ENCODE results near the gene ADAMTS7. TPM values are rescaled to one million over a fixed set of nuclear protein-coding genes. Genes with fewer than 3 reads are reported as not detected.

ADAMTS7 gene
- total and polyA plus RNA-seq, 2 of the 8 experiments (the other 6 are each of a cell fraction or from before 2014, with no cell fraction given): 27.9 to 45.2 TPM

DNA sequence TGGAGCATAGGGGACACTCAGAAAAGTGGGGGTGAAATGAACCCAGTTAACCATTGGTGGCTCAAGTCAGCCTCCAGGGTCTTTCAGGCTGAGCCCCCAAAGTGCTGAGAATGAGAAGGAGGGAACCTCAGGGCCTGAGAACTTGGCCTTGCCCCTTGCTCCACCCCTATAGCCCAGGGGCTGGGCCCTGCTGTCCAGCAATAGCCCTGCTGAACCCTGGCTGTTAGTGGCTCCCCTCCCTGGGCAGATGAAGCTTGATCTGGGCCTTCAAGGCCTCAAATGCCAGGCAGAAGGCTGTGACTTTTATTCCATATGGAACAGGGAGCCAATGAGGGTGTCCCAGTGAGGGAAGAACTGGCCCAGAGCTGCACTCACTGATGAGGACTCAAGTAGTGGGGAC lies 16.2 kb downstream of the ADAMTS7 start:
- no peaks in the 10 kb centered on the region; the same call in 1 of the 2 replicates for H3K79me1 ChIP-seq (ENCODE audit: low read depth, low read length)
- no peaks in the 10 kb centered on the region for H3K27me3 ChIP-seq (replicated peaks in 1 of 4; ENCODE audit: control insufficient read depth in 3 of 4, extremely low read depth in 1 of 4, insufficient read depth in 3 of 4, low read length in 3 of 4)
- H2AK5ac ChIP-seq (ENCODE audit: low read depth, low read length): no peak overlapping the region
- H2BK120ac ChIP-seq (replicated peaks; ENCODE audit: low read depth, low read length): no peak overlapping the region
- H2BK12ac ChIP-seq (ENCODE audit: low read depth, low read length): no peak overlapping the region
- H2AFZ ChIP-seq (ENCODE audit: low read length): no peak overlapping the region
- DNase-seq (ENCODE audit: low read depth in 1 of 2, low spot score in 2 of 2): no peak
- no peak overlapping the region; the same call in 1 of the 2 replicates for H4K8ac ChIP-seq (ENCODE audit: extremely low read depth, insufficient read depth, low read length)
- H3K27ac ChIP-seq (ENCODE audit: low read depth, low read length): no peak overlapping the region
- no peak overlapping the region for H3K4me3 ChIP-seq (ENCODE audit: extremely low read depth in 1 of 4, insufficient read depth in 2 of 4, low read depth in 3 of 4, low read length in 4 of 4)
- no peak overlapping the region for H4K5ac ChIP-seq (ENCODE audit: insufficient read length, low read depth, low read length)
- peaks cover 0 to 8% of the 10 kb centered on the region in 2 experiments for H4K20me1 ChIP-seq (replicated peaks in 1 of 2; ENCODE audit: control insufficient read depth in 1 of 2, insufficient read depth in 2 of 2, low read length in 2 of 2)
- H2BK15ac ChIP-seq (ENCODE audit: low read length): no peak overlapping the region
- no peaks in the 10 kb centered on the region for H3K23me2 ChIP-seq (ENCODE audit: low read depth, low read length)
- FAIRE-seq: no peak
- no peak overlapping the region for H3K56ac ChIP-seq (replicated peaks; ENCODE audit: insufficient read length, low read depth, low read length)
- H3K9me3 ChIP-seq (ENCODE audit: insufficient read depth in 2 of 2, low read depth in 1 of 2, low read length in 1 of 2): no peaks in the 10 kb centered on the region
- H3K79me2 ChIP-seq (ENCODE audit: control insufficient read depth in 1 of 2, insufficient read depth in 2 of 2, low read length in 2 of 2): no peaks in the 10 kb centered on the region
- POLR2A ChIA-PET (ENCODE audit: partially characterized antibody): no interaction called here
- no peaks in the 10 kb centered on the region for H3K4me1 ChIP-seq (replicated peaks in 1 of 4; ENCODE audit: control insufficient read depth in 3 of 4, insufficient read depth in 4 of 4, low read length in 3 of 4)
- peaks cover 2 to 14% (median 9%) of the 10 kb centered on the region in 4 experiments; a peak in 7 of 8 replicates for H3K36me3 ChIP-seq (ENCODE audit: control insufficient read depth in 2 of 4, insufficient read depth in 4 of 4, low read length in 3 of 4)
- no peak overlapping the region for H2BK20ac ChIP-seq (ENCODE audit: low read length)
- H3K14ac ChIP-seq (ENCODE audit: insufficient read length): no peak overlapping the region
- H3K4me2 ChIP-seq (ENCODE audit: insufficient read depth in 1 of 2, low read depth in 2 of 2, low read length in 2 of 2): no peak overlapping the region
- H4K91ac ChIP-seq (replicated peaks; ENCODE audit: insufficient read length, low read length): no peak overlapping the region
- H2BK5ac ChIP-seq (ENCODE audit: low read depth, low read length): no peak overlapping the region
- CTCF ChIA-PET (ENCODE audit: partially characterized antibody): interaction anchor here (0.8 to 2.3 kb wide), 3 partner anchors 9 to 13 kb away, joined by 3 to 20 read pairs (median 5); no protein-coding TSS in a partner anchor
- H3K23ac ChIP-seq (ENCODE audit: insufficient read length): no peak overlapping the region
- no peak overlapping the region for H3K18ac ChIP-seq (ENCODE audit: extremely low read depth, low read length)
- H3K4ac ChIP-seq (replicated peaks; ENCODE audit: insufficient read length, low read depth, low read length): no peak overlapping the region
- no peak for TF ChIP-seq SIRT6 (IDR thresholded peaks at IDR 0.05; ENCODE audit: low read length)
- TF ChIP-seq CBX5 (IDR thresholded peaks at IDR 0.05; ENCODE audit: low read depth, low read length): no peak
- no peak for TF ChIP-seq CHD2 (IDR thresholded peaks at IDR 0.05; ENCODE audit: low read length)
- TF ChIP-seq EGR1 (IDR thresholded peaks at IDR 0.05; ENCODE audit: borderline replicate concordance, low read depth, low read length): no peak
- TF ChIP-seq, protein P1, sequence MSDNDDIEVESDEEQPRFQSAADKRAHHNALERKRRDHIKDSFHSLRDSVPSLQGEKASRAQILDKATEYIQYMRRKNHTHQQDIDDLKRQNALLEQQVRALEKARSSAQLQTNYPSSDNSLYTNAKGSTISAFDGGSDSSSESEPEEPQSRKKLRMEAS (IDR thresholded peaks at IDR 0.05): no peak
- no peak for TF ChIP-seq RNF2 (IDR thresholded peaks at IDR 0.05; ENCODE audit: borderline replicate concordance, low read depth, low read length, missing control alignments, poor library complexity, severe bottlenecking)
- no peak for TF ChIP-seq JUN (IDR thresholded peaks at IDR 0.05; ENCODE audit: low read depth, low read length)
- no peak for TF ChIP-seq SIX5 (IDR thresholded peaks at IDR 0.05; ENCODE audit: low read depth, low read length)
- no peak overlapping the region for H3K9ac ChIP-seq (replicated peaks in 1 of 4; ENCODE audit: extremely low read depth in 1 of 4, low read depth in 3 of 4, low read length in 3 of 4)

Data from H1 (cell line).